ENCODE data around the gene RAPGEF6.

GRCh38 chr5:131392466-131393095 is 242.4 kb downstream of the RAPGEF6 start:
- TF ChIP-seq POLR2A (IDR thresholded peaks at IDR 0.05) = no peak
- no peak for TF ChIP-seq CTCF (IDR thresholded peaks at IDR 0.05)
